ENCODE results near the gene ANK3.

DNA sequence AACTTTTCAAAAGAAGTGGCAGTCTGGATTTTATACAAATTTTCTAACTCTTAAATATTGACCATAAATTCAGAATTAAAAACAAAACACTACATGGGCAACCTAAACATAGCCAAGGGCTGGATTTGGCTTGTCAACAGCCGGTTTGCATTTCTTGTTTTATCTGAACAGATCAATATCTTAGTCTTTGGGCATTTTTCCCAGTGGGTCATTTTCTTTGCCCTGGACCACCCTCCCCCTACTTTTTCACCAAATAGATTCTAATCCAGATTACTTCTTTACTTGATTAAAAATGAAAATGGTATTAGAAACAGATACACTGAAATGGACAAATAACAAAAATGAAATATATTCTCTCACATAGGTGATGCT, 189.0 kb downstream of the ANK3 start:
- TF ChIP-seq, protein P1, sequence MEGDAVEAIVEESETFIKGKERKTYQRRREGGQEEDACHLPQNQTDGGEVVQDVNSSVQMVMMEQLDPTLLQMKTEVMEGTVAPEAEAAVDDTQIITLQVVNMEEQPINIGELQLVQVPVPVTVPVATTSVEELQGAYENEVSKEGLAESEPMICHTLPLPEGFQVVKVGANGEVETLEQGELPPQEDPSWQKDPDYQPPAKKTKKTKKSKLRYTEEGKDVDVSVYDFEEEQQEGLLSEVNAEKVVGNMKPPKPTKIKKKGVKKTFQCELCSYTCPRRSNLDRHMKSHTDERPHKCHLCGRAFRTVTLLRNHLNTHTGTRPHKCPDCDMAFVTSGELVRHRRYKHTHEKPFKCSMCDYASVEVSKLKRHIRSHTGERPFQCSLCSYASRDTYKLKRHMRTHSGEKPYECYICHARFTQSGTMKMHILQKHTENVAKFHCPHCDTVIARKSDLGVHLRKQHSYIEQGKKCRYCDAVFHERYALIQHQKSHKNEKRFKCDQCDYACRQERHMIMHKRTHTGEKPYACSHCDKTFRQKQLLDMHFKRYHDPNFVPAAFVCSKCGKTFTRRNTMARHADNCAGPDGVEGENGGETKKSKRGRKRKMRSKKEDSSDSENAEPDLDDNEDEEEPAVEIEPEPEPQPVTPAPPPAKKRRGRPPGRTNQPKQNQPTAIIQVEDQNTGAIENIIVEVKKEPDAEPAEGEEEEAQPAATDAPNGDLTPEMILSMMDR (conservative IDR thresholded peaks at IDR 0.05), result no peak
- no peak for TF ChIP-seq EZH2 (IDR thresholded peaks at IDR 0.05; ENCODE audit: low read depth)
